Fibroblast of skin of scalp (primary cell): Measurements from ENCODE around the gene FBXO41.

Source experiments
- DNase-seq: peaks from one replicate; pipeline ENCODE4 v3.0.0-alpha.2; 2013

The FBXO41 gene

GRCh38 chr2:73210696-73211095 is 73.6 kb downstream of the FBXO41 start:
- DNase-seq = no peak

GRCh38 chr2:73210019-73210418 is 74.3 kb downstream of the FBXO41 start:
- no peak for DNase-seq

GRCh38 chr2:73208258-73208657 is 76.0 kb downstream of the FBXO41 start:
- no peak for DNase-seq

GRCh38 chr2:73205611-73206010 is 78.7 kb downstream of the FBXO41 start:
- peak; percentile 86 for DNase-seq
